GM19328 (cell line): ENCODE measurements around the gene TMEM253.

ENCODE experiments used
- ATAC-seq: cut with Tn5 transposase; IDR thresholded peaks from one replicate; pipeline ENCODE4 v1.9.1; 2021; ENCODE audit warnings: mild to moderate bottlenecking, moderate library complexity; ENCODE audit not compliant: unreplicated experiment

Gene TMEM253

GRCh38 chr14:21103710-21104447, 3.0 kb downstream of the TMEM253 start:
- peak; percentile 85 for ATAC-seq

GRCh38 chr14:21104448-21105060, 3.7 kb downstream of the TMEM253 start:
- peak; percentile 41 for ATAC-seq

- ATAC-seq = no peak
These were observed 4.2 kb downstream of the TMEM253 start for GRCh38 chr14:21105095-21105494.

- no peak for ATAC-seq
These were observed 5.3 kb downstream of the TMEM253 start for GRCh38 chr14:21106176-21106497.

GRCh38 chr14:21106498-21107282, 5.8 kb downstream of the TMEM253 start:
- ATAC-seq = no peak

GRCh38 chr14:21107283-21107800, 6.5 kb downstream of the TMEM253 start:
- ATAC-seq = no peak

GRCh38 chr14:21108791-21109190, 7.9 kb downstream of the TMEM253 start:
- no peak for ATAC-seq

GRCh38 chr14:21109377-21110138, 8.7 kb downstream of the TMEM253 start:
- no peak for ATAC-seq

- no peak for ATAC-seq
These were observed 11.4 kb downstream of the TMEM253 start for GRCh38 chr14:21112255-21112654.

GRCh38 chr14:21113369-21113768, 12.5 kb downstream of the TMEM253 start:
- no peak for ATAC-seq

- no peak for ATAC-seq
These were observed 18.1 kb downstream of the TMEM253 start for GRCh38 chr14:21118933-21119332.

- ATAC-seq = no peak
These were observed 19.8 kb downstream of the TMEM253 start for GRCh38 chr14:21120686-21121085.

GRCh38 chr14:21121122-21121521, 20.3 kb downstream of the TMEM253 start:
- ATAC-seq = no peak

GRCh38 chr14:21123429-21123828, 22.6 kb downstream of the TMEM253 start:
- no peak for ATAC-seq

- ATAC-seq = no peak
These were observed 33.0 kb downstream of the TMEM253 start for GRCh38 chr14:21133901-21134300.

- ATAC-seq = no peak
These were observed 35.2 kb downstream of the TMEM253 start for GRCh38 chr14:21136024-21136423.

- no peak for ATAC-seq
These were observed 41.5 kb downstream of the TMEM253 start for GRCh38 chr14:21142357-21142756.

GRCh38 chr14:21145437-21145836, 44.6 kb downstream of the TMEM253 start:
- no peak for ATAC-seq

GRCh38 chr14:21149641-21150367, 48.9 kb downstream of the TMEM253 start:
- ATAC-seq = no peak
